K562 (cell line): ENCODE measurements around the gene POLN. TPM values are rescaled to one million over a fixed set of nuclear protein-coding genes. Genes with fewer than 3 reads are reported as not detected.

Experiments used
- ATAC-seq: fragments of 200-7000 bp; cut with Tn5 transposase; 3 replicates; pipeline ENCODE4 v1.9.1; 2020; ENCODE audit warnings: moderate library complexity
- BruUV-seq: library from RNA; stranded (reverse); fragments of 400-500 nt; replicated peaks from 2 replicates; lab custom pipeline; 2021; lab: Mats Ljungman, UMichigan
- CTCF ChIA-PET: fragments of 300-600 bp; formaldehyde crosslinking; extraction: SDS; loops from one replicate; lab custom pipeline; 2021; ENCODE audit warnings: low intra/inter-chr PET ratio; lab: Yijun Ruan, JAX
- POLR2A ChIA-PET: fragments of 300-600, 350-650 bp; sonication (Branson Sonifier 250); formaldehyde crosslinking; extraction: SDS; loops from one replicate; lab custom pipeline; 2021; ENCODE audit warnings: antibody characterized with exemption, inconsistent platforms; lab: Yijun Ruan, JAX
- DNase-seq, 4 experiments: peaks; one replicate each; pipeline versions ENCODE4 v3.0.0 to v3.0.0-alpha.2; 2011 to 2018; ENCODE audit warnings: low spot score in 3 of 4, mixed read lengths in 3 of 4; ENCODE audit errors: extremely low read depth in 1 of 4
- FAIRE-seq: peaks from 2 replicates; lab custom pipeline; 2011; peaks lifted over from hg19 to GRCh38; lab: Jason Lieb, UNC
- H2AFZ ChIP-seq: 2 replicates; pipeline ENCODE4 v1.6.0; 2011; ENCODE audit warnings: low read depth, low read length, control low read depth, inconsistent platforms
- H3K27ac ChIP-seq: fragments of 200-600 bp; 3 replicates; pipeline ENCODE4 v1.8.0; 2011; ENCODE audit warnings: low read depth, mild to moderate bottlenecking, control low read depth, inconsistent platforms, low read length, moderate library complexity, mixed read lengths; ENCODE audit errors: extremely low read depth
- H3K27me3 ChIP-seq, 2 experiments: fragments of 300-600 bp in 1 of 2; 2 replicates in 1 of 2; 3 replicates in 1 of 2; pipeline versions ENCODE4 v1.6.0 to v1.8.0; 2011; ENCODE audit warnings: inconsistent platforms in 2 of 2, low read length in 2 of 2, mild to moderate bottlenecking in 1 of 2, mixed read lengths in 1 of 2, moderate library complexity in 1 of 2; ENCODE audit not compliant: control insufficient read depth in 2 of 2, insufficient read depth in 2 of 2
- H3K36me3 ChIP-seq: fragments of 300-600 bp; 3 replicates; pipeline ENCODE4 v1.8.0; 2011; ENCODE audit warnings: mild to moderate bottlenecking, low read length, inconsistent platforms; ENCODE audit not compliant: control insufficient read depth, insufficient read depth
- H3K4me1 ChIP-seq, 2 experiments: fragments of 200-600 bp in 1 of 2; replicated peaks in 1 of 2; 2 replicates in 1 of 2; 3 replicates in 1 of 2; pipeline versions ENCODE4 v1.5.1 to v1.8.0; 2011; ENCODE audit warnings: inconsistent platforms in 2 of 2, low read length in 2 of 2, mild to moderate bottlenecking in 1 of 2, mixed read lengths in 1 of 2, moderate library complexity in 1 of 2; ENCODE audit not compliant: control insufficient read depth in 2 of 2, insufficient read depth in 2 of 2
- H3K4me2 ChIP-seq: 2 replicates; pipeline ENCODE4 v1.6.1; 2011; ENCODE audit warnings: low read length, control low read depth, inconsistent platforms, mixed read lengths; ENCODE audit not compliant: insufficient read depth
- H3K4me3 ChIP-seq: fragments of 200-600 bp; sonication (generic), shearing (Covaris generic); 2 replicates; pipeline ENCODE4 v1.5.1; 2016; ENCODE audit warnings: control low read depth, inconsistent platforms
- H3K79me2 ChIP-seq: fragments of 200-600 bp; 3 replicates; pipeline ENCODE4 v1.8.0; 2011; ENCODE audit warnings: low read length, inconsistent platforms; ENCODE audit not compliant: control insufficient read depth, insufficient read depth
- H3K9ac ChIP-seq, 2 experiments: 2 replicates each; pipeline versions ENCODE4 v1.6.0 to v1.6.1; 2011; ENCODE audit warnings: low read depth in 2 of 2, low read length in 2 of 2, control low read depth in 1 of 2, inconsistent platforms in 1 of 2, mild to moderate bottlenecking in 1 of 2, mixed read lengths in 1 of 2; ENCODE audit not compliant: insufficient read depth in 1 of 2
- H3K9me1 ChIP-seq: one replicate; pipeline ENCODE4 v1.6.0; 2011; ENCODE audit warnings: inconsistent platforms, mild to moderate bottlenecking, low read length, moderate library complexity; ENCODE audit not compliant: control insufficient read depth, insufficient read depth
- H3K9me3 ChIP-seq: replicated peaks from 2 replicates; pipeline ENCODE4 v1.5.1; 2011; ENCODE audit warnings: low read depth, low read length, inconsistent platforms; ENCODE audit not compliant: control insufficient read depth, insufficient read depth
- H4K20me1 ChIP-seq: replicated peaks from 2 replicates; pipeline ENCODE4 v1.6.1; 2011; ENCODE audit warnings: low read length, inconsistent platforms, mixed read lengths; ENCODE audit not compliant: control insufficient read depth, insufficient read depth
- ARNT ChIP-seq, 2 experiments: fragments of 450-650 bp; IDR thresholded peaks; 2 replicates each; pipeline ENCODE4 v1.6.1; 2016; ENCODE audit warnings: mild to moderate bottlenecking in 1 of 2
- CBX3 ChIP-seq, 2 experiments: IDR thresholded peaks; 1 replicate in 1 of 2; 2 replicates in 1 of 2; pipeline ENCODE4 v1.6.1; 2012; ENCODE audit warnings: inconsistent platforms in 2 of 2, low read length in 2 of 2, borderline replicate concordance in 1 of 2, control low read depth in 1 of 2
- FOXP1 ChIP-seq: sonication (generic); formaldehyde crosslinking; IDR thresholded peaks from 2 replicates; pipeline ENCODE4 v1.8.0; 2022; ENCODE audit warnings: mild to moderate bottlenecking, missing genetic modification reagents
- NR3C1 ChIP-seq: sonication (generic); formaldehyde crosslinking; IDR thresholded peaks from 2 replicates; pipeline ENCODE4 v1.8.1; 2022; ENCODE audit warnings: missing genetic modification reagents
- RFX5 ChIP-seq: IDR thresholded peaks from 2 replicates; pipeline ENCODE4 v1.6.1; 2011; ENCODE audit warnings: low read depth, mild to moderate bottlenecking, improper control_type of control experiment, low read length
- SMARCA4 ChIP-seq: fragments of 450-650 bp; IDR thresholded peaks from 2 replicates; pipeline ENCODE4 v1.6.1; 2016
- ZNF274 ChIP-seq: IDR thresholded peaks from 2 replicates; pipeline ENCODE4 v1.6.1; 2011; ENCODE audit warnings: low read depth, mild to moderate bottlenecking, low read length, moderate library complexity, borderline replicate concordance
- WGBS: fragments of 100-300 bp; shearing (Covaris generic); methylation state at CpG from one replicate; pipeline ENCODE4 v1.1.6; 2016; ENCODE audit warnings: low coverage, mixed read lengths; ENCODE audit not compliant: insufficient coverage; ENCODE audit errors: missing lambda C conversion rate; 5-methylcytosine and 5-hydroxymethylcytosine counted together
- in situ Hi-C: fragments of 300-500 bp; cut with MboI; formaldehyde crosslinking; loops from 4 replicates; pipeline ENCODE4 v1.15.0; 2018; ENCODE audit warnings: inconsistent platforms, mixed read lengths
- intact Hi-C: fragments of 100-400 bp; cut with micrococcal nuclease; formaldehyde crosslinking; loops from 2 replicates; pipeline ENCODE4 v1.14.2; 2022
- polyA plus RNA-seq, 8 experiments: library from polyadenylated mRNA; depleted of rRNA in 4 of 8; stranded (reverse) in 5 of 8; unstranded in 3 of 8; fragments of >200 nt; fragmentation: Nextera tagmentation in 2 of 8; fragmentation: Illumina TruSeq in 1 of 8; extraction: Ambion mirVana in 2 of 8; extraction: Trizol in 1 of 8; gene quantifications; 2 replicates each; pipeline versions ENCODE4 v1.2.1 to v1.2.3, GENCODE V29; 2011 to 2014; ENCODE audit warnings: inconsistent platforms in 1 of 8, missing spikeins in 1 of 8
- total RNA-seq, 7 experiments: library from RNA; depleted of rRNA in 6 of 7; stranded (reverse); fragments of >200 nt in 6 of 7; fragmentation: Illumina TruSeq in 2 of 7; extraction: Trizol in 2 of 7; gene quantifications; 2 replicates each; pipeline versions ENCODE4 v1.2.1 to v1.2.3, GENCODE V29; 2011 to 2021; ENCODE audit warnings: low replicate concordance in 1 of 7
- TF ChIP-seq, protein P1 (sequence below): fragments of 150-350 bp; conservative IDR thresholded peaks from 2 replicates; pipeline ENCODE4 v1.6.1; 2014; ENCODE audit warnings: low read length

Gene POLN
- total and polyA plus RNA-seq, 9 of the 15 experiments (the other 6 are each of a cell fraction or from before 2014, with no cell fraction given), result 0.08 to 0.91 (median 0.32) TPM

DNA sequence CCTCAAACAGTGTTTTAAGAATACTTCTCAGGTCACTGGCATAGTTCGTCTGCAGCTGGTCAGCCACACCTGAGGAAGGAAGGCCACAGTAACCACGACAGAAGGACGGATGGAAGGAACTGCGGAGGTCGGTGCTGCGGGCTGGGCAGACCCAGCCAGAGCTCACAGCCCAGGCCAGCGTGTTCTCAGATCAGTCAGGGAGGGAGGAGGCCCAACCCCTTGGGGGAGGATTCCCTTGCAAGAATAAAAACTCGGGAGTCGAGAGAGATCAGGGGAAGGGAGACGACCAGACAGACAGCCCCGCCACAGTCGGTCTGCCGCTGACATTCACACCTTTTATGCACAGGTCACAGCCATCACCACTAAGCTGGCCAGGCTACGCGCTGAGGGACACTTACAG is 31.3 kb upstream of the POLN start:
- DNase-seq (no peak), ATAC-seq (no peak), FAIRE-seq (no peak)
- no peaks in the 10 kb centered on the region for H3K9me3 ChIP-seq
- no peak overlapping the region for H3K27ac ChIP-seq
- H3K79me2 ChIP-seq, result no peaks in the 10 kb centered on the region
- WGBS, result 72% methylated on average over 11 of the region's 15 CpGs
- no peaks in the 10 kb centered on the region for H4K20me1 ChIP-seq
- ChIA-PET POLR2A (no interaction called here), CTCF (no interaction called here)
- H2AFZ ChIP-seq, result no peak overlapping the region
- H3K4me1 ChIP-seq, result peaks cover 5 to 73% of the 10 kb centered on the region in 2 experiments; a peak in 4 of 5 replicates
- no peaks in the 10 kb centered on the region for H3K27me3 ChIP-seq
- peaks cover 12% of the 10 kb centered on the region; the same call in 1 of the 3 replicates for H3K36me3 ChIP-seq
- TF ChIP-seq SMARCA4, result no peak
- TF ChIP-seq FOXP1 (CRISPR knock-in tag), result no peak
- TF ChIP-seq, protein P1, sequence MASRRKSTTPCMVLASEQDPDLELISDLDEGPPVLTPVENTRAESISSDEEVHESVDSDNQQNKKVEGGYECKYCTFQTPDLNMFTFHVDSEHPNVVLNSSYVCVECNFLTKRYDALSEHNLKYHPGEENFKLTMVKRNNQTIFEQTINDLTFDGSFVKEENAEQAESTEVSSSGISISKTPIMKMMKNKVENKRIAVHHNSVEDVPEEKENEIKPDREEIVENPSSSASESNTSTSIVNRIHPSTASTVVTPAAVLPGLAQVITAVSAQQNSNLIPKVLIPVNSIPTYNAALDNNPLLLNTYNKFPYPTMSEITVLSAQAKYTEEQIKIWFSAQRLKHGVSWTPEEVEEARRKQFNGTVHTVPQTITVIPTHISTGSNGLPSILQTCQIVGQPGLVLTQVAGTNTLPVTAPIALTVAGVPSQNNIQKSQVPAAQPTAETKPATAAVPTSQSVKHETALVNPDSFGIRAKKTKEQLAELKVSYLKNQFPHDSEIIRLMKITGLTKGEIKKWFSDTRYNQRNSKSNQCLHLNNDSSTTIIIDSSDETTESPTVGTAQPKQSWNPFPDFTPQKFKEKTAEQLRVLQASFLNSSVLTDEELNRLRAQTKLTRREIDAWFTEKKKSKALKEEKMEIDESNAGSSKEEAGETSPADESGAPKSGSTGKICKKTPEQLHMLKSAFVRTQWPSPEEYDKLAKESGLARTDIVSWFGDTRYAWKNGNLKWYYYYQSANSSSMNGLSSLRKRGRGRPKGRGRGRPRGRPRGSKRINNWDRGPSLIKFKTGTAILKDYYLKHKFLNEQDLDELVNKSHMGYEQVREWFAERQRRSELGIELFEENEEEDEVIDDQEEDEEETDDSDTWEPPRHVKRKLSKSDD, result no peak
- no peak for TF ChIP-seq CBX3 (IDR thresholded peaks at IDR 0.05; ENCODE audit: borderline replicate concordance in 1 of 2, low read length in 2 of 2)
- TF ChIP-seq RFX5, result no peak
- TF ChIP-seq ZNF274, result no peak
- no peak for TF ChIP-seq ARNT (IDR thresholded peaks at IDR 0.05)
- TF ChIP-seq NR3C1 (CRISPR knock-in tag), result no peak
- BruUV-seq, result no TSS peak
- H3K9ac ChIP-seq, result peak overlapping the region in 1 of 2 experiments; percentile 75; a peak in 2 of 4 replicates
- H3K9me1 ChIP-seq, result no peaks in the 10 kb centered on the region
- H3K4me3 ChIP-seq, result no peak overlapping the region
- in situ Hi-C loops (no loop called here), intact Hi-C loops (no loop called here)
- H3K4me2 ChIP-seq, result no peak overlapping the region; the same call in 1 of the 2 replicates
